Ovary (tissue), 3 donors: ENCODE data around the gene GBF1.

Source experiments
- EP300 ChIP-seq: sonication (generic); formaldehyde crosslinking; IDR thresholded peaks from one replicate; pipeline ENCODE4 v1.6.1; 2017; ENCODE audit warnings: antibody characterized with exemption
- TF ChIP-seq, protein P1 (sequence below), 3 donors: fragments of 450-650 bp in 2 of 3; fragments of 200-600 bp in 1 of 3; IDR thresholded peaks; one replicate each; pipeline versions ENCODE4 v1.5.1 to v1.8.0; 2016 to 2022; ENCODE audit warnings: antibody characterized with exemption in 3 of 3, mild to moderate bottlenecking in 1 of 3
- donor health status: DM: no; HTN: no; CAD: no.

DNA sequence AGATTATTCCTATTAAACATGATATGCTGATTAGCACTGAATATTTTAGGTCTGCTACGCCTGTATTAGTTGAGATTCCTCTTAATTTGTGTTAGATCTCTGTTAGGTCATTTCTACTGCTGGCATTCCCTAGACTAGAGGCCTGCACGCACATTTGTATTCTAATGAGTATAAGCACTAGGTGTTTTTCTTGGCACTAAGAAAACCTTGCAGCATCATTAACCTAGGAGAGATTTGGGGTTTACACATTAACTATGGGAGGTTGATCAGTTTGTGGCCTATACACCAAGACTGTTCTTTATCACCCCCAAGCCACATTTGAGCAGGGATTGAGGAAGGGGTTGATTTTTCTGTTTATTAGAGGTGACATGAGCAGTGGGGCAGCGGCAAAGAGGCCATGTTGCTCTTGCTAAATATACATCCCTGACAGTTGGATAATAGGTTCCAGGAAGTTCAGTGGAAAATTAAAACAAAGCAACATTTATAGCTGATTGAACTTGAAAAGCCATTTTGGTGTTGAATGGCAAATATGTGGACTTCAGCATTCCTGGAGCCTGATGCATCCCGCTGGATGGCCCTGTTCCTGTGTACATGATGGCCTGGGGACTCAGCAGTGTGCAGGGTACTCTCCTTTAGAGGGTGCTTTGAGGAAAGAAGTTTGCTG lies 65.2 kb downstream of the GBF1 start:
- TF ChIP-seq EP300 = no peak
- TF ChIP-seq, protein P1, sequence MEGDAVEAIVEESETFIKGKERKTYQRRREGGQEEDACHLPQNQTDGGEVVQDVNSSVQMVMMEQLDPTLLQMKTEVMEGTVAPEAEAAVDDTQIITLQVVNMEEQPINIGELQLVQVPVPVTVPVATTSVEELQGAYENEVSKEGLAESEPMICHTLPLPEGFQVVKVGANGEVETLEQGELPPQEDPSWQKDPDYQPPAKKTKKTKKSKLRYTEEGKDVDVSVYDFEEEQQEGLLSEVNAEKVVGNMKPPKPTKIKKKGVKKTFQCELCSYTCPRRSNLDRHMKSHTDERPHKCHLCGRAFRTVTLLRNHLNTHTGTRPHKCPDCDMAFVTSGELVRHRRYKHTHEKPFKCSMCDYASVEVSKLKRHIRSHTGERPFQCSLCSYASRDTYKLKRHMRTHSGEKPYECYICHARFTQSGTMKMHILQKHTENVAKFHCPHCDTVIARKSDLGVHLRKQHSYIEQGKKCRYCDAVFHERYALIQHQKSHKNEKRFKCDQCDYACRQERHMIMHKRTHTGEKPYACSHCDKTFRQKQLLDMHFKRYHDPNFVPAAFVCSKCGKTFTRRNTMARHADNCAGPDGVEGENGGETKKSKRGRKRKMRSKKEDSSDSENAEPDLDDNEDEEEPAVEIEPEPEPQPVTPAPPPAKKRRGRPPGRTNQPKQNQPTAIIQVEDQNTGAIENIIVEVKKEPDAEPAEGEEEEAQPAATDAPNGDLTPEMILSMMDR (IDR thresholded peaks at IDR 0.05) = no peak
